Body of pancreas (tissue), 4 donors: ENCODE results near the gene ZC3H12D.

Experiments used
- POLR2A ChIP-seq, 3 donors: fragments of 450-650 bp; IDR thresholded peaks; one replicate each; pipeline ENCODE4 v1.6.1; 2016; ENCODE audit warnings: antibody characterized with exemption in 3 of 3, mild to moderate bottlenecking in 2 of 3
- TF ChIP-seq, protein P1 (sequence below), 7 experiments: fragments of 450-650 bp in 4 of 7; fragments of 200-600 bp in 3 of 7; sonication (generic) in 3 of 7; IDR thresholded peaks; one replicate each; pipeline ENCODE4 v1.5.1; 2016 to 2019; ENCODE audit warnings: antibody characterized with exemption in 7 of 7

DNA sequence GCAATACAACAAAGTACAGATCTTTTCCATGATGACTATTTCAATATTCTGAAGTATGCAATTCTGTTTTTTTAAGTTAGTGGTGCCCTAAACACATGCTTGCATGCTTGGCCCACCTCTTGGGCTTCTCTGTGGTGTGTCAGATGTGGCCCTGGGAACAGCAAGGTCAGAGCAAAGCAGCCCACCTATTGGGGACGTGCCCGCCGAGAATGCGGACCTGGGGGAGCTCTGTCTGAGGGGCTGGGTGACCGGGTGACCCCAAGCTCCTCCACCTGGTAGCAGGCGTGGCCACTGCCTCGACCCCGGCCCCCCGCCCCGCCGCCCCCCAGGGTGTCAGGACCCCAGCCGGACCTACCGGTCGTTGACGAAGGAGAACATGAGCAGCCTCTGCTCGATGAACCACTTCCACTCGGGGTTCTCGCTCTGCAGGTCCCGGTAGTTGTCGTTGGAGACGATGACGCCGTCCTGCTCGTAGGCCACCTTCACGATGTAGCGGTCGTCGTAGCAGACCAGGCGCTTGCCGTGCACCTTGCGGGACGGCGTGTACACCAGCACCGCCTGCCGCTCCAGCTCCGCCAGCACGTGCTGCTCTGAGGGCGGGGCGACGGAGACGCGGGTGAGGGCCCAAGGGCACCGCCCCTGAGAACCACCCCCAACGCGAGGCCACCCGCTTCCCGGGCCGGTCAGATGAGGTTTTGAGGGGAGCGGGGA is 28.3 kb downstream of the ZC3H12D start:
- TF ChIP-seq POLR2A (IDR thresholded peaks at IDR 0.05): no peak
- TF ChIP-seq, protein P1, sequence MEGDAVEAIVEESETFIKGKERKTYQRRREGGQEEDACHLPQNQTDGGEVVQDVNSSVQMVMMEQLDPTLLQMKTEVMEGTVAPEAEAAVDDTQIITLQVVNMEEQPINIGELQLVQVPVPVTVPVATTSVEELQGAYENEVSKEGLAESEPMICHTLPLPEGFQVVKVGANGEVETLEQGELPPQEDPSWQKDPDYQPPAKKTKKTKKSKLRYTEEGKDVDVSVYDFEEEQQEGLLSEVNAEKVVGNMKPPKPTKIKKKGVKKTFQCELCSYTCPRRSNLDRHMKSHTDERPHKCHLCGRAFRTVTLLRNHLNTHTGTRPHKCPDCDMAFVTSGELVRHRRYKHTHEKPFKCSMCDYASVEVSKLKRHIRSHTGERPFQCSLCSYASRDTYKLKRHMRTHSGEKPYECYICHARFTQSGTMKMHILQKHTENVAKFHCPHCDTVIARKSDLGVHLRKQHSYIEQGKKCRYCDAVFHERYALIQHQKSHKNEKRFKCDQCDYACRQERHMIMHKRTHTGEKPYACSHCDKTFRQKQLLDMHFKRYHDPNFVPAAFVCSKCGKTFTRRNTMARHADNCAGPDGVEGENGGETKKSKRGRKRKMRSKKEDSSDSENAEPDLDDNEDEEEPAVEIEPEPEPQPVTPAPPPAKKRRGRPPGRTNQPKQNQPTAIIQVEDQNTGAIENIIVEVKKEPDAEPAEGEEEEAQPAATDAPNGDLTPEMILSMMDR (IDR thresholded peaks at IDR 0.05): no peak
